Measurements from ENCODE around the gene CACNA2D2.
A peak's percentile ranks its signal among the peaks of the same experiment; 100 is the strongest.

CACNA2D2 gene

DNA sequence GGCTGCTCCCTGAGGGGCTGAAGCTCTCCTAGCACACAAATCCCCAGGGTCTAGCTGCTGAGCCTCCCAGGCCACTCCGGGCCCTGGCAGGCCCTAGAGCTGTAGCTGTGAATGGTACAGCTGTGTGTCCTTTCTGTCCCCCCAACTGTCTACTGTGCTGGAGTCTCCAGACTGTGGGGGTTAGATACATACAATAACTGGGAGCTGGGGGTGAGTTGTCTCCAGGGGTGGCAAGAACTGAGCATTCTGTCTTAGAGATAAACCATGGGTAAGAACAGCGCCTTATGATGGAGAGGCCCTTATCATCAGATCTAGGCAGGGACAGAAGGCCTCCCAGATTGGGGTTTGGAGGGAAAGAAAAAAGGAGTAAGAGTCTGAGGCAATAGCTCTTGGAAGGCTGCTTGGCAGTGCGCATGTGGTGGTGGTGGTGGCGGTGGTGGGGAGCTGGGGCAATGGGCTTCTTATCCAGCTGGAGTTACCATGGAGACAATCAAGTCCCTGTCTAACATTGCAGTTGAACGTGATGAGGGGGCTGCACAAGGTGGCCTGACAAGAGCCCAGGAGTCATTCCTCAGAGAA lies 149.2 kb downstream of the CACNA2D2 start:
- Histone ChIP-seq H3K36me3 (ENCODE audit: control insufficient read depth in 5 of 5, insufficient read depth in 5 of 5, low read length in 5 of 5) (peaks cover 0 to 47% (median 41%) of the 10 kb centered on the region in 5 donors), H3K4me3 (ENCODE audit: low read depth in 1 of 5, low read length in 5 of 5) (no peak overlapping the region), H3K9me3 (ENCODE audit: control insufficient read depth in 5 of 5, low read length in 5 of 5) (no peaks in the 10 kb centered on the region), H3K27ac (ENCODE audit: low read depth, low read length) (no peak overlapping the region), H3K27me3 (ENCODE audit: control insufficient read depth in 5 of 5, insufficient read depth in 4 of 5, low read length in 5 of 5) (no peaks in the 10 kb centered on the region), H3K4me1 (ENCODE audit: control insufficient read depth in 5 of 5, insufficient read depth in 5 of 5, low read length in 5 of 5) (peaks cover 33 to 73% (median 65%) of the 10 kb centered on the region in 5 donors), H3K9ac (ENCODE audit: low read length in 5 of 5) (no peak overlapping the region)

DNA sequence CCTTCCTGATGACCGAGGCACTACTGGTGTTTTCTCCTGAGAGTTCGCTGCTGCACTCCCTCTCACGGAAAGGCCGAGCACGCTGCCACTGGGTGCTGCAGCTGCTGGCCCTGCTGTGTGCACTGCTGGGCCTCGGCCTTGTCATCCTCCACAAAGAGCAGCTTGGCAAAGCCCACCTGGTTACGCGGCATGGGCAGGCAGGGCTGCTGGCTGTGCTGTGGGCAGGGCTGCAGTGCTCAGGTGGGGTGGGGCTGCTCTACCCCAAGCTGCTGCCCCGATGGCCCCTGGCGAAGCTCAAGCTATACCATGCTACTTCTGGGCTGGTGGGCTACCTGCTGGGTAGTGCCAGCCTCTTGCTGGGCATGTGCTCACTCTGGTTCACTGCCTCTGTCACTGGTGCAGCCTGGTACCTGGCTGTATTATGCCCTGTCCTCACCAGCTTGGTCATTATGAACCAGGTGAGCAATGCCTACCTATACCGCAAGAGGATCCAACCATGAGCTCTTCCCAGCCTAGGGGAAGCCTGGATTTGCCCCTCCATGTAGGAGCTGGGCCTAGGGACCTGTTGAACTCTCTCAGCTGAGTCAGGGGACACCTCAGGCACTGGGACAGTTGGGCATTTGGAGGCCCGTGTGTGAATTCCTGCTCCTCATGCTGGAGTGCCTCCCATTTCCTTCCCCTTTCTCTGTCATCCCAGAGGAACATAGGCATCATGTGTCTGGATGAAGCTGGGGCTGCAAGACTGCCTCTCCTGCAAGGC lies 150.0 kb downstream of the CACNA2D2 start:
- H3K27ac ChIP-seq (ENCODE audit: low read depth, low read length): peak overlapping the region; percentile 16
- peaks cover 33 to 68% (median 58%) of the 10 kb centered on the region in 5 donors for H3K4me1 ChIP-seq (ENCODE audit: control insufficient read depth in 5 of 5, insufficient read depth in 5 of 5, low read length in 5 of 5)
- peaks cover 0 to 51% (median 46%) of the 10 kb centered on the region in 5 donors for H3K36me3 ChIP-seq (ENCODE audit: control insufficient read depth in 5 of 5, insufficient read depth in 5 of 5, low read length in 5 of 5)
- H3K9me3 ChIP-seq (ENCODE audit: control insufficient read depth in 5 of 5, low read length in 5 of 5): no peaks in the 10 kb centered on the region
- H3K27me3 ChIP-seq (ENCODE audit: control insufficient read depth in 5 of 5, insufficient read depth in 4 of 5, low read length in 5 of 5): no peaks in the 10 kb centered on the region
- H3K9ac ChIP-seq (ENCODE audit: low read length in 5 of 5): peak overlapping the region in 1 of 5 donors; percentile 5
- no peak overlapping the region for H3K4me3 ChIP-seq (ENCODE audit: low read depth in 1 of 5, low read length in 5 of 5)

DNA sequence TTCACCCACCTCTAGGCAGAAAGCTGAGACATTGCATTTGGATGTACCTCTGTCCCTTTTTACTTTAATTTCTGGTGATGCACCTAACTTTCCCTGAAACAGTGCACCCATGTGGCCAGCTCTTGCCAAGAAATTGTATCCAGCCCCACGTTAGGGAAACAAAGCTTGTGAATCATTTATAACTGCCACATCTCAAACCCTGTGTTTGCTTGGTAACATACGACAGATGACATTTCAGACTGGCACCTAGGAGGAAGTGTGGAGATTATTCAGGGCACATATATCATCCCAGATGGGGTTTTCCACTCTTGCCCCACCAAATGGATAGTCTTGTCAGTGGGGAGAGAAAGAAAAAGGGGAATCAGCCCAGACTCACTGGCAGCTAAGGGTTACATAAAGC lies 150.7 kb downstream of the CACNA2D2 start:
- Histone ChIP-seq H3K27me3 (ENCODE audit: control insufficient read depth in 5 of 5, insufficient read depth in 4 of 5, low read length in 5 of 5) (no peaks in the 10 kb centered on the region), H3K27ac (ENCODE audit: low read depth, low read length) (peak overlapping the region; percentile 16), H3K9me3 (ENCODE audit: control insufficient read depth in 5 of 5, low read length in 5 of 5) (no peaks in the 10 kb centered on the region), H3K9ac (ENCODE audit: low read length in 5 of 5) (no peak overlapping the region), H3K36me3 (ENCODE audit: control insufficient read depth in 5 of 5, insufficient read depth in 5 of 5, low read length in 5 of 5) (peaks cover 0 to 53% (median 51%) of the 10 kb centered on the region in 5 donors), H3K4me3 (ENCODE audit: low read depth in 1 of 5, low read length in 5 of 5) (no peak overlapping the region), H3K4me1 (ENCODE audit: control insufficient read depth in 5 of 5, insufficient read depth in 5 of 5, low read length in 5 of 5) (peaks cover 27 to 61% (median 52%) of the 10 kb centered on the region in 5 donors)

DNA sequence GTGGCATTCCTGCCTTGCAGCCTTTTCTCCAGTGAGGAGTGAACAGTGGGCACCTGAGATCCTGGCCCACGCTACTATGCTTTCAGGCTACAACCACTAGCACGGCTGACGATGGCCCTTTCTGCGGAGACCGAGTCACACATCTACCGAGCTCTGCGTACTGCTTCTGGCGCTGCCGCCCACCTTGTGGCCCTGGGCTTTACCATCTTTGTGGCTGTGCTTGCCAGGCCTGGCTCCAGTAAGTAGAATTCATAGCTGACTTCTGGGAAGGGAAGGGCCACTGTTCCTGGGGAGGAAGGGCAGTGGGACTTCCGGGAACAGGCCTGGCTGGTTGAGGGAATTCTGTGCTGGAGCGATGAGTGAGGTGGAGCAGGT lies 152.1 kb downstream of the CACNA2D2 start:
- Histone ChIP-seq H3K9ac (ENCODE audit: low read length in 5 of 5) (peak overlapping the region in 3 of 5 donors; percentile 76 to 92 (median 89)), H3K9me3 (ENCODE audit: control insufficient read depth in 5 of 5, low read length in 5 of 5) (no peaks in the 10 kb centered on the region), H3K27me3 (ENCODE audit: control insufficient read depth in 5 of 5, insufficient read depth in 4 of 5, low read length in 5 of 5) (no peaks in the 10 kb centered on the region), H3K27ac (ENCODE audit: low read depth, low read length) (peak overlapping the region; percentile 86), H3K4me1 (ENCODE audit: control insufficient read depth in 5 of 5, insufficient read depth in 5 of 5, low read length in 5 of 5) (peaks cover 16 to 47% (median 39%) of the 10 kb centered on the region in 5 donors), H3K36me3 (ENCODE audit: control insufficient read depth in 5 of 5, insufficient read depth in 5 of 5, low read length in 5 of 5) (peaks cover 0 to 51% (median 48%) of the 10 kb centered on the region in 5 donors), H3K4me3 (ENCODE audit: low read depth in 1 of 5, low read length in 5 of 5) (peak overlapping the region; percentile 84 to 99 (median 92))

DNA sequence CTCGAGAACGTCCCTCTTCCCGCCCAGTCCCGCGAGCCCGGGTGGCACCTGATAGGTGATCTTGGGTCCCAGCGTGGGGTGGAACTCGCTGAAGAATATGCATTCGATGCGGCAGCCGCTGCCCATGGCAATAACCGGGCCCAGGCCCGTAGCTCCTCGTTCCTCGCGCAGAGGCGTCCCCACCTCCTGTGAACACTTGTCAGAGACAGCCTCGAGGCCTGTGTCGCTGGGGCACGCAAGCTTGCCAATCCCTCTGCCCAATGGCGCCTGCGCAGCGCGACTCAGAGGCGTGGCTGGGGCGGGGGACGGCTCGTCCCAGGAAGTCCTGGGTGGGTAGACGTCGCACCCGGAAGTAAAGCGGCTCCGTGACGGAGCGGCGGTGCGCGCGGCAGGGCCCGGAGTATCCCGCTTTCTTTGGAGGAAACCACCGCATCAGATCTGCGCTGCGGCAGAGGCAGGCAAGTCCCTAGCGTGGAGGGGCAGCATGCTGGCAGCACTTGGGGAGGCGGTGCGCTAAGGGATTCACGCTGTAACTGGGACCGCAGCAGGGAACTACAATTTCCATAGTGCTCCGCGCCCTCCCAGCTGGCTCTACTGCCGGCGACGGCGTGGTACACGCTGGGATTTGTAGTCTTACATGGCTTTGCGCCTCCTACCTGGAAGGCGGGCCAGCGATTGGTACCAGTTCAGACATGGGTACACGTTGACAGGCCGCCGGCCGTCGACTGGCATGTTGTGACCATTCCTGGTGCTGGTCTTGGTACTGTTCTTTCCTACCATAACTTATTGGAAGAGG lies 152.7 kb downstream of the CACNA2D2 start, which contains the start of the genes CYB561D2 and NPRL2:
CYB561D2 (plus strand) TSS at position 336 of the 796 bp plus-strand sequence. CDS start 572 bp downstream, outside the sequence.
NPRL2 (minus strand) TSS at position 249 of the 796 bp plus-strand sequence; CDS start at position 126, 123 bp downstream.
- Histone ChIP-seq H3K4me3 (ENCODE audit: low read depth in 1 of 5, low read length in 5 of 5) (peak within 1 kb of the TSS; percentile 84 to 99 (median 92)), H3K27me3 (ENCODE audit: control insufficient read depth in 5 of 5, insufficient read depth in 4 of 5, low read length in 5 of 5) (no peaks in the 10 kb centered on the region), H3K27ac (ENCODE audit: low read depth, low read length) (peak within 1 kb of the TSS; percentile 86), H3K36me3 (ENCODE audit: control insufficient read depth in 5 of 5, insufficient read depth in 5 of 5, low read length in 5 of 5) (peaks cover 0 to 46% (median 44%) of the 10 kb centered on the region in 5 donors), H3K4me1 (ENCODE audit: control insufficient read depth in 5 of 5, insufficient read depth in 5 of 5, low read length in 5 of 5) (peaks cover 11 to 44% (median 36%) of the 10 kb centered on the region in 5 donors), H3K9me3 (ENCODE audit: control insufficient read depth in 5 of 5, low read length in 5 of 5) (no peaks in the 10 kb centered on the region), H3K9ac (ENCODE audit: low read length in 5 of 5) (peak within 1 kb of the TSS; percentile 71 to 92 (median 76))

DNA sequence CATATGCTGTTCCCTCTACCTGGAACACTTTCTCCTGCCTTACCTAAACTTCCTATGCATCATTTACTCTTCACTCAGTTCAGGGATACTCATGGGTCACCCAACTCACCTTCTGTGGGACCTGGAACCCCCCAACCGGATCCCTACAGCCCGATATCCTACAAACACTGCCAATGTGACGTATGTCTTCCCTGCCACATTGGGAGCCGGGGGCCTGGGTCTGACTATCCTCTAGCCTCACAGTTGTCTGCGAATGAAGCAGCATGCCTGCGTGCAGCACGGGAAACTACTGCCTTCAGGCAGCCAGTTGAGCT lies 153.3 kb downstream of the CACNA2D2 start:
- Histone ChIP-seq H3K27me3 (ENCODE audit: control insufficient read depth in 5 of 5, insufficient read depth in 4 of 5, low read length in 5 of 5) (no peaks in the 10 kb centered on the region), H3K9ac (ENCODE audit: low read length in 5 of 5) (peak overlapping the region; percentile 71 to 92 (median 76)), H3K4me3 (ENCODE audit: low read depth in 1 of 5, low read length in 5 of 5) (peak overlapping the region; percentile 82 to 99 (median 92)), H3K4me1 (ENCODE audit: control insufficient read depth in 5 of 5, insufficient read depth in 5 of 5, low read length in 5 of 5) (peaks cover 10 to 45% (median 36%) of the 10 kb centered on the region in 5 donors), H3K9me3 (ENCODE audit: control insufficient read depth in 5 of 5, low read length in 5 of 5) (no peaks in the 10 kb centered on the region), H3K36me3 (ENCODE audit: control insufficient read depth in 5 of 5, insufficient read depth in 5 of 5, low read length in 5 of 5) (peaks cover 0 to 41% (median 39%) of the 10 kb centered on the region in 5 donors), H3K27ac (ENCODE audit: low read depth, low read length) (peak overlapping the region; percentile 86)

DNA sequence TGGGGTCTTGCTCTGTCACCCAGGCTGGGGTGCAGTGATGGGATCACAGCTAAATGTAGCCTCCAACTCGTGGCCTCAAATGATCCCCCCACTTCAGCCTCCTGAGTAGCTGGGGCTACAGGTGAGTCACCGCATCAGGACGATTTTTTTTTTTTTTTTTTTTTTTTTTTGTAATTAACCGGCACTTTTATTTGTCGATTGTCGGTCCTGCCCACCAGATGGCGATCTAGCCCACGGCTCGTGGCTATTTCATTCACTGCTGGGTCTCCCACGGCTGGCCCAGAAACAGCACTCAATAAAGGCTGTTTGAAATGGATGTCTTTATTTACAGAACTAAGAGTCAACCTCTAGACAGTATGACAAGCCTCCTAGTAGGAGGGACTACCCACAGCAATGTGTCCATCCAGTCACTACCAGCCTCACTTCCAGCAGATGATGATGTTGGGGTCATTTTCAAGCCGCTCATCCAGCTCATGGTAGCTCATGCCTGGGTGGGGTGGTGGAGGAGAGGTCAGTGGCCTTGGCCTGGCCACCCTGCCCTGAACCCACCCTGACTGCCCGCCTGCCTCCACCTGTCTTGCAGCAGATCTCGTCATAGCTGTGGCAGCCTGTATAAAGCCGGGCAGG lies 156.1 kb downstream of the CACNA2D2 start:
- no peak overlapping the region for H3K9ac ChIP-seq (ENCODE audit: low read length in 5 of 5)
- no peak overlapping the region for H3K4me3 ChIP-seq (ENCODE audit: low read depth in 1 of 5, low read length in 5 of 5)
- no peaks in the 10 kb centered on the region for H3K9me3 ChIP-seq (ENCODE audit: control insufficient read depth in 5 of 5, low read length in 5 of 5)

DNA sequence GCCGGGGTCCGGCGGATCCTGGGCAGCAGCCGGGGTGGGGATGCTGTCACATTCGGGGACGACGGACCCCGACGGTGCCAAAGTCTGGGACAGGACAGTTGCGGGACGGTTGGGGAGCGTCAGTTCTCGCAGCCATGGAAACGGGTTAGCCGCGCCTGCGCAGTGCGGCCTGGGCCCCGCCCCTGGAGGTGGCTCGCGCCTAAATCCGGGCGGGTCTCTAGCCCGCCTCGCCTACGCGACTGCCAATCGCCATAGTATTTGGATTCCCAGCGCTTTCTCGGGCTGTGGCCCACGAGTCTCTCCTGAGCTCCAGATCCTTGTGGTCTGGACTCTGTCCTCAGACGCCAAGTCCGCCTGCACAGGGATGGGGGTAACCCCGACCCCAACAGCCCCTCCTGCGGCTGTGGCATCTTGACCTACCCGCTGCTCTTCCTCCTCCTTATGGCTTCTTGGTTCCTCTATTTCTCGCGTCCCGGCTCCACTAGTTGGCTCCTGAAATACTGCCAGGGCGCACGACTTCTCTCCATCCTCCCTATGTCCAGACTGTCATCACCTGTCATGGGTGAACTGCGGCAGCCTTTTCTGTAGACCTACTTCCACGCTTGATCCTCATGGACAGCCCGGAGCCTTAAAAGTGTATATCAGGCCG lies 157.7 kb downstream of the CACNA2D2 start, which contains the start of gene ZMYND10:
ZMYND10 (minus strand) TSS at position 147 of the 649 bp plus-strand sequence. CDS start 153 bp downstream, outside the sequence.
- Histone ChIP-seq H3K4me1 (ENCODE audit: control insufficient read depth in 5 of 5, insufficient read depth in 5 of 5, low read length in 5 of 5) (peaks cover 6 to 42% (median 40%) of the 10 kb centered on the region in 5 donors), H3K27me3 (ENCODE audit: control insufficient read depth in 5 of 5, insufficient read depth in 4 of 5, low read length in 5 of 5) (no peaks in the 10 kb centered on the region), H3K27ac (ENCODE audit: low read depth, low read length) (no peak within 1 kb of the TSS), H3K9me3 (ENCODE audit: control insufficient read depth in 5 of 5, low read length in 5 of 5) (no peaks in the 10 kb centered on the region), H3K36me3 (ENCODE audit: control insufficient read depth in 5 of 5, insufficient read depth in 5 of 5, low read length in 5 of 5) (peaks cover 0 to 17% (median 14%) of the 10 kb centered on the region in 5 donors), H3K9ac (ENCODE audit: low read length in 5 of 5) (peak within 1 kb of the TSS in 2 of 5 donors; percentile 42 to 63), H3K4me3 (ENCODE audit: low read depth in 1 of 5, low read length in 5 of 5) (peak within 1 kb of the TSS; percentile 11 to 58 (median 48))

More for the DNA sequence above, 156.1 kb downstream of the CACNA2D2 start:
- H3K4me1 ChIP-seq (ENCODE audit: control insufficient read depth in 5 of 5, insufficient read depth in 5 of 5, low read length in 5 of 5): peaks cover 12 to 41% (median 37%) of the 10 kb centered on the region in 5 donors
- no peak overlapping the region for H3K27ac ChIP-seq (ENCODE audit: low read depth, low read length)
- H3K36me3 ChIP-seq (ENCODE audit: control insufficient read depth in 5 of 5, insufficient read depth in 5 of 5, low read length in 5 of 5): peaks cover 0 to 17% (median 14%) of the 10 kb centered on the region in 5 donors
- H3K27me3 ChIP-seq (ENCODE audit: control insufficient read depth in 5 of 5, insufficient read depth in 4 of 5, low read length in 5 of 5): no peaks in the 10 kb centered on the region

DNA sequence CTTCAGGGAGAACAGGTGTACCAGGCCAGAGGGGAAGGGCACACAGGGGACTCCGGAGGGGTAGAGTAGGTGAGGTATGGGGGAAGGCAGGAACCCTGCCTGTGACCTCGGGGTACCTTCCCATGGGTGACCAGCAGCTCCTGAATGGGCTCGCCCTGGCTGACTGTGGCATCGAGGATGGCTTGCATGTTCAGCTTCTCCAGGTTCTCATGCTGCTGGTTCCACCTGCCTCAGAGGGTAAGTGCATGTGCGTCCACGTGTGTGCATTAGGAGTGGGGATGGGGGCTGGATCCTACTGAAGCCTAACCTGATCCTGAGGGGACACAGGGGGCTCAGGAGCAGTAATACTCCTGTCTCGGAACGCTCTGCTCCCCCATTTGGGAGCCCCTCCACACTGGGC lies 158.4 kb downstream of the CACNA2D2 start:
- Histone ChIP-seq H3K9ac (ENCODE audit: low read length in 5 of 5) (peak overlapping the region in 1 of 5 donors; percentile 63), H3K27ac (ENCODE audit: low read depth, low read length) (no peak overlapping the region), H3K4me1 (ENCODE audit: control insufficient read depth in 5 of 5, insufficient read depth in 5 of 5, low read length in 5 of 5) (peaks cover 5 to 43% (median 41%) of the 10 kb centered on the region in 5 donors), H3K27me3 (ENCODE audit: control insufficient read depth in 5 of 5, insufficient read depth in 4 of 5, low read length in 5 of 5) (no peaks in the 10 kb centered on the region), H3K4me3 (ENCODE audit: low read depth in 1 of 5, low read length in 5 of 5) (peak overlapping the region in 1 of 5 donors; percentile 58), H3K36me3 (ENCODE audit: control insufficient read depth in 5 of 5, insufficient read depth in 5 of 5, low read length in 5 of 5) (peaks cover 0 to 17% (median 14%) of the 10 kb centered on the region in 5 donors), H3K9me3 (ENCODE audit: control insufficient read depth in 5 of 5, low read length in 5 of 5) (no peaks in the 10 kb centered on the region)
